H1 (cell line): ENCODE data around the gene CEACAM16. TPM values are rescaled to one million over a fixed set of nuclear protein-coding genes. Genes with fewer than 3 reads are reported as not detected.

Experiments used
- BRCA1 ChIP-seq: IDR thresholded peaks from 2 replicates; pipeline ENCODE4 v1.6.1; 2012; ENCODE audit warnings: low read depth, low read length, improper control_type of control experiment
- CBX8 ChIP-seq: fragments of 300-800, 300-1000 bp; sonication (generic); IDR thresholded peaks from 2 replicates; pipeline ENCODE4 v1.7.1; 2016; ENCODE audit warnings: low read depth, low read length, borderline replicate concordance
- HDAC6 ChIP-seq: IDR thresholded peaks from one replicate; pipeline ENCODE4 v1.7.1; 2012; ENCODE audit warnings: low read depth, mild to moderate bottlenecking, inconsistent platforms, low read length, moderate library complexity
- JUN ChIP-seq: IDR thresholded peaks from 2 replicates; pipeline ENCODE4 v1.6.1; 2011; ENCODE audit warnings: low read depth, mild to moderate bottlenecking, improper control_type of control experiment, low read length
- KDM4A ChIP-seq: IDR thresholded peaks from one replicate; pipeline ENCODE4 v1.7.1; 2012; ENCODE audit warnings: low read depth, mild to moderate bottlenecking, moderate library complexity, low read length, inconsistent platforms; ENCODE audit not compliant: severe bottlenecking
- NANOG ChIP-seq: IDR thresholded peaks from 2 replicates; pipeline ENCODE4 v1.6.1; 2011; ENCODE audit warnings: low read length, low read depth, mild to moderate bottlenecking, inconsistent platforms; ENCODE audit not compliant: insufficient read depth, poor library complexity, severe bottlenecking
- PHF8 ChIP-seq: fragments of 200-600 bp; sonication (generic); conservative IDR thresholded peaks from 2 replicates; pipeline ENCODE4 v1.7.1; 2012; ENCODE audit warnings: low read depth, mild to moderate bottlenecking, inconsistent platforms, low read length, moderate library complexity
- POU5F1 ChIP-seq: IDR thresholded peaks from 2 replicates; pipeline ENCODE4 v1.6.1; 2011; ENCODE audit warnings: low read depth, mild to moderate bottlenecking, low read length, moderate library complexity
- polyA plus RNA-seq, 7 experiments: library from polyadenylated mRNA; depleted of rRNA in 3 of 7; stranded (reverse) in 5 of 7; unstranded in 2 of 7; fragments of >200 nt in 5 of 7; fragments of 200-250 nt in 2 of 7; gene quantifications; 1 replicate in 5 of 7; 2 replicates in 1 of 7; 4 replicates in 1 of 7; pipeline versions ENCODE4 v1.2.1 to v1.2.3, GENCODE V29; 2011 to 2013; ENCODE audit warnings: missing spikeins in 2 of 7, mixed read lengths in 2 of 7
- total RNA-seq: library from RNA; stranded (reverse); fragmentation: NEBNext Ultra II Directional; extraction: Animal tissue kit (Norgen Biotek cat#: 25700); gene quantifications from 2 replicates; pipeline ENCODE4 v1.2.1, GENCODE V29; 2021
- TF ChIP-seq, protein P1 (sequence below): fragments of 300-600 bp; sonication (generic); IDR thresholded peaks from 2 replicates; pipeline ENCODE4 v1.7.1; 2012; ENCODE audit warnings: low read length, moderate library complexity, mild to moderate bottlenecking, inconsistent platforms; ENCODE audit not compliant: insufficient replicate concordance

The CEACAM16 gene
- total and polyA plus RNA-seq, 2 of the 8 experiments (the other 6 are each of a cell fraction or from before 2014, with no cell fraction given): not detected

DNA sequence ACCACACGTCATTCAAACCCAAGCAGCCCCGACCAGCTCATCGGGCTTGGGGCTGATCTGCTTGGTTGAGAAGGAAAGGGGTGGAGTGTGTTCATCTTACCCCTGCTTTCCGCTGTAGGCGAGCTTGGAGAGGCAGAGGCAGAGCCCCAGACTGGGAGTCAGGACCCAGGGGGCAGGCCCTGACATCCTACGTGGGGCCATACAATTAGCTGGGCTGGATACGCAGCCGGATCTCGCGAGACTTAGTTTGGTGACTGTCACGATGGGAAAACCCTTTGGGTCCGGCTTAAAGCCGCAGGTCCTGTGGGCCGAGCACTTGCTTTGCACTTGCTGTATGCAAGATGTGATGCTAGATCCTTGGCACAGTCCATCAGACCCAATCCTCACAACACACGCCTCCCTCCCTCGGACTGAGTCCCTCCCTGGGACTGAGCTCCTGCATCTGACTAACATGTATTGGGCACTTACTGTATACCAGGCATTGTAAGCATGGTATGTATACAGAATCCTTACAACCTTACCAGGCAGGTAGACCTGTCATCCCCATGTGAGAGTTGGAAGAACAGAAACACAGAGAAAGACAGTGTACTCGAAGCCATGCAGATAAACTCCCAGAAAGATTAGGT, 3.7 kb downstream of the CEACAM16 start (continued):
- TF ChIP-seq, protein P1, sequence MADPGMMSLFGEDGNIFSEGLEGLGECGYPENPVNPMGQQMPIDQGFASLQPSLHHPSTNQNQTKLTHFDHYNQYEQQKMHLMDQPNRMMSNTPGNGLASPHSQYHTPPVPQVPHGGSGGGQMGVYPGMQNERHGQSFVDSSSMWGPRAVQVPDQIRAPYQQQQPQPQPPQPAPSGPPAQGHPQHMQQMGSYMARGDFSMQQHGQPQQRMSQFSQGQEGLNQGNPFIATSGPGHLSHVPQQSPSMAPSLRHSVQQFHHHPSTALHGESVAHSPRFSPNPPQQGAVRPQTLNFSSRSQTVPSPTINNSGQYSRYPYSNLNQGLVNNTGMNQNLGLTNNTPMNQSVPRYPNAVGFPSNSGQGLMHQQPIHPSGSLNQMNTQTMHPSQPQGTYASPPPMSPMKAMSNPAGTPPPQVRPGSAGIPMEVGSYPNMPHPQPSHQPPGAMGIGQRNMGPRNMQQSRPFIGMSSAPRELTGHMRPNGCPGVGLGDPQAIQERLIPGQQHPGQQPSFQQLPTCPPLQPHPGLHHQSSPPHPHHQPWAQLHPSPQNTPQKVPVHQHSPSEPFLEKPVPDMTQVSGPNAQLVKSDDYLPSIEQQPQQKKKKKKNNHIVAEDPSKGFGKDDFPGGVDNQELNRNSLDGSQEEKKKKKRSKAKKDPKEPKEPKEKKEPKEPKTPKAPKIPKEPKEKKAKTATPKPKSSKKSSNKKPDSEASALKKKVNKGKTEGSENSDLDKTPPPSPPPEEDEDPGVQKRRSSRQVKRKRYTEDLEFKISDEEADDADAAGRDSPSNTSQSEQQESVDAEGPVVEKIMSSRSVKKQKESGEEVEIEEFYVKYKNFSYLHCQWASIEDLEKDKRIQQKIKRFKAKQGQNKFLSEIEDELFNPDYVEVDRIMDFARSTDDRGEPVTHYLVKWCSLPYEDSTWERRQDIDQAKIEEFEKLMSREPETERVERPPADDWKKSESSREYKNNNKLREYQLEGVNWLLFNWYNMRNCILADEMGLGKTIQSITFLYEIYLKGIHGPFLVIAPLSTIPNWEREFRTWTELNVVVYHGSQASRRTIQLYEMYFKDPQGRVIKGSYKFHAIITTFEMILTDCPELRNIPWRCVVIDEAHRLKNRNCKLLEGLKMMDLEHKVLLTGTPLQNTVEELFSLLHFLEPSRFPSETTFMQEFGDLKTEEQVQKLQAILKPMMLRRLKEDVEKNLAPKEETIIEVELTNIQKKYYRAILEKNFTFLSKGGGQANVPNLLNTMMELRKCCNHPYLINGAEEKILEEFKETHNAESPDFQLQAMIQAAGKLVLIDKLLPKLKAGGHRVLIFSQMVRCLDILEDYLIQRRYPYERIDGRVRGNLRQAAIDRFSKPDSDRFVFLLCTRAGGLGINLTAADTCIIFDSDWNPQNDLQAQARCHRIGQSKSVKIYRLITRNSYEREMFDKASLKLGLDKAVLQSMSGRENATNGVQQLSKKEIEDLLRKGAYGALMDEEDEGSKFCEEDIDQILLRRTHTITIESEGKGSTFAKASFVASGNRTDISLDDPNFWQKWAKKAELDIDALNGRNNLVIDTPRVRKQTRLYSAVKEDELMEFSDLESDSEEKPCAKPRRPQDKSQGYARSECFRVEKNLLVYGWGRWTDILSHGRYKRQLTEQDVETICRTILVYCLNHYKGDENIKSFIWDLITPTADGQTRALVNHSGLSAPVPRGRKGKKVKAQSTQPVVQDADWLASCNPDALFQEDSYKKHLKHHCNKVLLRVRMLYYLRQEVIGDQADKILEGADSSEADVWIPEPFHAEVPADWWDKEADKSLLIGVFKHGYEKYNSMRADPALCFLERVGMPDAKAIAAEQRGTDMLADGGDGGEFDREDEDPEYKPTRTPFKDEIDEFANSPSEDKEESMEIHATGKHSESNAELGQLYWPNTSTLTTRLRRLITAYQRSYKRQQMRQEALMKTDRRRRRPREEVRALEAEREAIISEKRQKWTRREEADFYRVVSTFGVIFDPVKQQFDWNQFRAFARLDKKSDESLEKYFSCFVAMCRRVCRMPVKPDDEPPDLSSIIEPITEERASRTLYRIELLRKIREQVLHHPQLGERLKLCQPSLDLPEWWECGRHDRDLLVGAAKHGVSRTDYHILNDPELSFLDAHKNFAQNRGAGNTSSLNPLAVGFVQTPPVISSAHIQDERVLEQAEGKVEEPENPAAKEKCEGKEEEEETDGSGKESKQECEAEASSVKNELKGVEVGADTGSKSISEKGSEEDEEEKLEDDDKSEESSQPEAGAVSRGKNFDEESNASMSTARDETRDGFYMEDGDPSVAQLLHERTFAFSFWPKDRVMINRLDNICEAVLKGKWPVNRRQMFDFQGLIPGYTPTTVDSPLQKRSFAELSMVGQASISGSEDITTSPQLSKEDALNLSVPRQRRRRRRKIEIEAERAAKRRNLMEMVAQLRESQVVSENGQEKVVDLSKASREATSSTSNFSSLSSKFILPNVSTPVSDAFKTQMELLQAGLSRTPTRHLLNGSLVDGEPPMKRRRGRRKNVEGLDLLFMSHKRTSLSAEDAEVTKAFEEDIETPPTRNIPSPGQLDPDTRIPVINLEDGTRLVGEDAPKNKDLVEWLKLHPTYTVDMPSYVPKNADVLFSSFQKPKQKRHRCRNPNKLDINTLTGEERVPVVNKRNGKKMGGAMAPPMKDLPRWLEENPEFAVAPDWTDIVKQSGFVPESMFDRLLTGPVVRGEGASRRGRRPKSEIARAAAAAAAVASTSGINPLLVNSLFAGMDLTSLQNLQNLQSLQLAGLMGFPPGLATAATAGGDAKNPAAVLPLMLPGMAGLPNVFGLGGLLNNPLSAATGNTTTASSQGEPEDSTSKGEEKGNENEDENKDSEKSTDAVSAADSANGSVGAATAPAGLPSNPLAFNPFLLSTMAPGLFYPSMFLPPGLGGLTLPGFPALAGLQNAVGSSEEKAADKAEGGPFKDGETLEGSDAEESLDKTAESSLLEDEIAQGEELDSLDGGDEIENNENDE: no peak
- TF ChIP-seq HDAC6 (no peak), KDM4A (no peak), BRCA1 (no peak), PHF8 (no peak), JUN (no peak), CBX8 (no peak), POU5F1 (no peak), NANOG (no peak)
